H1 (cell line): ENCODE measurements around the gene LRRC41. TPM values are rescaled to one million over a fixed set of nuclear protein-coding genes. Genes with fewer than 3 reads are reported as not detected.

Source experiments
- polyA plus RNA-seq, 7 experiments: library from polyadenylated mRNA; depleted of rRNA in 3 of 7; stranded (reverse) in 5 of 7; unstranded in 2 of 7; fragments of >200 nt in 5 of 7; fragments of 200-250 nt in 2 of 7; gene quantifications; 1 replicate in 5 of 7; 2 replicates in 1 of 7; 4 replicates in 1 of 7; pipeline versions ENCODE4 v1.2.1 to v1.2.3, GENCODE V29; 2011 to 2013; ENCODE audit warnings: missing spikeins in 2 of 7, mixed read lengths in 2 of 7
- total RNA-seq: library from RNA; stranded (reverse); fragmentation: NEBNext Ultra II Directional; extraction: Animal tissue kit (Norgen Biotek cat#: 25700); gene quantifications from 2 replicates; pipeline ENCODE4 v1.2.1, GENCODE V29; 2021
- TF ChIP-seq, protein P1 (sequence below): fragments of 300-600 bp; sonication (generic); IDR thresholded peaks from 2 replicates; pipeline ENCODE4 v1.7.1; 2012; ENCODE audit warnings: low read length, moderate library complexity, mild to moderate bottlenecking, inconsistent platforms; ENCODE audit not compliant: insufficient replicate concordance

The LRRC41 gene
- total and polyA plus RNA-seq, 2 of the 8 experiments (the other 6 are each of a cell fraction or from before 2014, with no cell fraction given): 36.8 to 51.2 TPM

GRCh38 chr1:46242918-46243317, 60.5 kb downstream of the LRRC41 start (continued):
- TF ChIP-seq, protein P1, sequence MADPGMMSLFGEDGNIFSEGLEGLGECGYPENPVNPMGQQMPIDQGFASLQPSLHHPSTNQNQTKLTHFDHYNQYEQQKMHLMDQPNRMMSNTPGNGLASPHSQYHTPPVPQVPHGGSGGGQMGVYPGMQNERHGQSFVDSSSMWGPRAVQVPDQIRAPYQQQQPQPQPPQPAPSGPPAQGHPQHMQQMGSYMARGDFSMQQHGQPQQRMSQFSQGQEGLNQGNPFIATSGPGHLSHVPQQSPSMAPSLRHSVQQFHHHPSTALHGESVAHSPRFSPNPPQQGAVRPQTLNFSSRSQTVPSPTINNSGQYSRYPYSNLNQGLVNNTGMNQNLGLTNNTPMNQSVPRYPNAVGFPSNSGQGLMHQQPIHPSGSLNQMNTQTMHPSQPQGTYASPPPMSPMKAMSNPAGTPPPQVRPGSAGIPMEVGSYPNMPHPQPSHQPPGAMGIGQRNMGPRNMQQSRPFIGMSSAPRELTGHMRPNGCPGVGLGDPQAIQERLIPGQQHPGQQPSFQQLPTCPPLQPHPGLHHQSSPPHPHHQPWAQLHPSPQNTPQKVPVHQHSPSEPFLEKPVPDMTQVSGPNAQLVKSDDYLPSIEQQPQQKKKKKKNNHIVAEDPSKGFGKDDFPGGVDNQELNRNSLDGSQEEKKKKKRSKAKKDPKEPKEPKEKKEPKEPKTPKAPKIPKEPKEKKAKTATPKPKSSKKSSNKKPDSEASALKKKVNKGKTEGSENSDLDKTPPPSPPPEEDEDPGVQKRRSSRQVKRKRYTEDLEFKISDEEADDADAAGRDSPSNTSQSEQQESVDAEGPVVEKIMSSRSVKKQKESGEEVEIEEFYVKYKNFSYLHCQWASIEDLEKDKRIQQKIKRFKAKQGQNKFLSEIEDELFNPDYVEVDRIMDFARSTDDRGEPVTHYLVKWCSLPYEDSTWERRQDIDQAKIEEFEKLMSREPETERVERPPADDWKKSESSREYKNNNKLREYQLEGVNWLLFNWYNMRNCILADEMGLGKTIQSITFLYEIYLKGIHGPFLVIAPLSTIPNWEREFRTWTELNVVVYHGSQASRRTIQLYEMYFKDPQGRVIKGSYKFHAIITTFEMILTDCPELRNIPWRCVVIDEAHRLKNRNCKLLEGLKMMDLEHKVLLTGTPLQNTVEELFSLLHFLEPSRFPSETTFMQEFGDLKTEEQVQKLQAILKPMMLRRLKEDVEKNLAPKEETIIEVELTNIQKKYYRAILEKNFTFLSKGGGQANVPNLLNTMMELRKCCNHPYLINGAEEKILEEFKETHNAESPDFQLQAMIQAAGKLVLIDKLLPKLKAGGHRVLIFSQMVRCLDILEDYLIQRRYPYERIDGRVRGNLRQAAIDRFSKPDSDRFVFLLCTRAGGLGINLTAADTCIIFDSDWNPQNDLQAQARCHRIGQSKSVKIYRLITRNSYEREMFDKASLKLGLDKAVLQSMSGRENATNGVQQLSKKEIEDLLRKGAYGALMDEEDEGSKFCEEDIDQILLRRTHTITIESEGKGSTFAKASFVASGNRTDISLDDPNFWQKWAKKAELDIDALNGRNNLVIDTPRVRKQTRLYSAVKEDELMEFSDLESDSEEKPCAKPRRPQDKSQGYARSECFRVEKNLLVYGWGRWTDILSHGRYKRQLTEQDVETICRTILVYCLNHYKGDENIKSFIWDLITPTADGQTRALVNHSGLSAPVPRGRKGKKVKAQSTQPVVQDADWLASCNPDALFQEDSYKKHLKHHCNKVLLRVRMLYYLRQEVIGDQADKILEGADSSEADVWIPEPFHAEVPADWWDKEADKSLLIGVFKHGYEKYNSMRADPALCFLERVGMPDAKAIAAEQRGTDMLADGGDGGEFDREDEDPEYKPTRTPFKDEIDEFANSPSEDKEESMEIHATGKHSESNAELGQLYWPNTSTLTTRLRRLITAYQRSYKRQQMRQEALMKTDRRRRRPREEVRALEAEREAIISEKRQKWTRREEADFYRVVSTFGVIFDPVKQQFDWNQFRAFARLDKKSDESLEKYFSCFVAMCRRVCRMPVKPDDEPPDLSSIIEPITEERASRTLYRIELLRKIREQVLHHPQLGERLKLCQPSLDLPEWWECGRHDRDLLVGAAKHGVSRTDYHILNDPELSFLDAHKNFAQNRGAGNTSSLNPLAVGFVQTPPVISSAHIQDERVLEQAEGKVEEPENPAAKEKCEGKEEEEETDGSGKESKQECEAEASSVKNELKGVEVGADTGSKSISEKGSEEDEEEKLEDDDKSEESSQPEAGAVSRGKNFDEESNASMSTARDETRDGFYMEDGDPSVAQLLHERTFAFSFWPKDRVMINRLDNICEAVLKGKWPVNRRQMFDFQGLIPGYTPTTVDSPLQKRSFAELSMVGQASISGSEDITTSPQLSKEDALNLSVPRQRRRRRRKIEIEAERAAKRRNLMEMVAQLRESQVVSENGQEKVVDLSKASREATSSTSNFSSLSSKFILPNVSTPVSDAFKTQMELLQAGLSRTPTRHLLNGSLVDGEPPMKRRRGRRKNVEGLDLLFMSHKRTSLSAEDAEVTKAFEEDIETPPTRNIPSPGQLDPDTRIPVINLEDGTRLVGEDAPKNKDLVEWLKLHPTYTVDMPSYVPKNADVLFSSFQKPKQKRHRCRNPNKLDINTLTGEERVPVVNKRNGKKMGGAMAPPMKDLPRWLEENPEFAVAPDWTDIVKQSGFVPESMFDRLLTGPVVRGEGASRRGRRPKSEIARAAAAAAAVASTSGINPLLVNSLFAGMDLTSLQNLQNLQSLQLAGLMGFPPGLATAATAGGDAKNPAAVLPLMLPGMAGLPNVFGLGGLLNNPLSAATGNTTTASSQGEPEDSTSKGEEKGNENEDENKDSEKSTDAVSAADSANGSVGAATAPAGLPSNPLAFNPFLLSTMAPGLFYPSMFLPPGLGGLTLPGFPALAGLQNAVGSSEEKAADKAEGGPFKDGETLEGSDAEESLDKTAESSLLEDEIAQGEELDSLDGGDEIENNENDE: no peak
